H1 (cell line): ENCODE results near the gene ZDHHC22. TPM values are rescaled to one million over a fixed set of nuclear protein-coding genes. Genes with fewer than 3 reads are reported as not detected.

Source experiments
- CTCF ChIA-PET: fragments of 300-600 bp; sonication (Branson Sonifier 250); formaldehyde crosslinking; loops from one replicate; lab custom pipeline; 2021; ENCODE audit not compliant: partially characterized antibody; lab: Charles Lee
- POLR2A ChIA-PET: fragments of 300-600 bp; sonication (Branson Sonifier 250); formaldehyde crosslinking; loops from one replicate; lab custom pipeline; 2021; ENCODE audit warnings: inconsistent platforms; ENCODE audit not compliant: partially characterized antibody; lab: Charles Lee
- DNase-seq, 2 experiments: peaks; one replicate each; pipeline versions ENCODE4 v3.0.0 to v3.0.0-alpha.2; 2010 to 2022; ENCODE audit warnings: low spot score in 2 of 2, low read depth in 1 of 2, mixed read lengths in 1 of 2
- FAIRE-seq: peaks from 2 replicates; lab custom pipeline; 2011; peaks lifted over from hg19 to GRCh38; lab: Jason Lieb, UNC
- H2AFZ ChIP-seq: 2 replicates; pipeline ENCODE4 v1.8.1; 2012; ENCODE audit warnings: low read length, inconsistent platforms
- H2AK5ac ChIP-seq: 2 replicates; pipeline ENCODE4 v1.6.1; 2013; ENCODE audit warnings: low read depth, low read length
- H2BK120ac ChIP-seq: replicated peaks from 2 replicates; pipeline ENCODE3; 2013; ENCODE audit warnings: low read depth, low read length, inconsistent platforms
- H2BK12ac ChIP-seq: 2 replicates; pipeline ENCODE4 v1.6.1; 2013; ENCODE audit warnings: low read depth, low read length
- H2BK15ac ChIP-seq: 2 replicates; pipeline ENCODE4 v1.6.1; 2013; ENCODE audit warnings: low read length
- H2BK20ac ChIP-seq: 2 replicates; pipeline ENCODE4 v1.6.1; 2013; ENCODE audit warnings: low read length
- H2BK5ac ChIP-seq: 2 replicates; pipeline ENCODE4 v1.6.1; 2013; ENCODE audit warnings: low read depth, low read length
- H3K14ac ChIP-seq: 2 replicates; pipeline ENCODE4 v1.6.1; 2013; ENCODE audit warnings: inconsistent platforms; ENCODE audit not compliant: insufficient read length
- H3K18ac ChIP-seq: 2 replicates; pipeline ENCODE4 v1.6.1; 2013; ENCODE audit warnings: low read length; ENCODE audit errors: extremely low read depth
- H3K23ac ChIP-seq: 2 replicates; pipeline ENCODE4 v1.6.1; 2013; ENCODE audit warnings: inconsistent platforms; ENCODE audit not compliant: insufficient read length
- H3K23me2 ChIP-seq: 2 replicates; pipeline ENCODE4 v1.6.1; 2013; ENCODE audit warnings: low read depth, low read length
- H3K27ac ChIP-seq: 2 replicates; pipeline ENCODE4 v1.6.1; 2011; ENCODE audit warnings: low read depth, low read length, inconsistent platforms
- H3K27me3 ChIP-seq, 4 experiments: replicated peaks in 1 of 4; 1 replicate in 1 of 4; 2 replicates in 3 of 4; pipeline versions ENCODE4 v1.6.1 to v1.8.1; 2011 to 2013; ENCODE audit warnings: low read length in 3 of 4, mild to moderate bottlenecking in 3 of 4, inconsistent platforms in 2 of 4, mixed read lengths in 2 of 4, moderate library complexity in 1 of 4; ENCODE audit not compliant: control insufficient read depth in 3 of 4, insufficient read depth in 3 of 4; ENCODE audit errors: extremely low read depth in 1 of 4
- H3K36me3 ChIP-seq, 4 experiments: 2 replicates each; pipeline versions ENCODE4 v1.6.1 to v1.8.1; 2011 to 2013; ENCODE audit warnings: mild to moderate bottlenecking in 4 of 4, low read length in 3 of 4, moderate library complexity in 2 of 4, control low read depth in 1 of 4, inconsistent platforms in 1 of 4; ENCODE audit not compliant: insufficient read depth in 4 of 4, control insufficient read depth in 2 of 4
- H3K4ac ChIP-seq: replicated peaks from 2 replicates; pipeline ENCODE3; 2013; ENCODE audit warnings: low read length, low read depth, mixed read lengths, inconsistent platforms; ENCODE audit not compliant: insufficient read length
- H3K4me1 ChIP-seq, 4 experiments: replicated peaks in 1 of 4; 1 replicate in 1 of 4; 2 replicates in 3 of 4; pipeline versions ENCODE4 v1.6.1 to v1.8.1; 2011 to 2013; ENCODE audit warnings: low read length in 3 of 4, inconsistent platforms in 2 of 4, mixed read lengths in 1 of 4; ENCODE audit not compliant: insufficient read depth in 4 of 4, control insufficient read depth in 3 of 4
- H3K4me2 ChIP-seq, 2 experiments: 2 replicates each; pipeline versions ENCODE4 v1.6.1 to v1.8.1; 2011 to 2013; ENCODE audit warnings: low read depth in 2 of 2, low read length in 2 of 2, control low read depth in 1 of 2, inconsistent platforms in 1 of 2, mild to moderate bottlenecking in 1 of 2; ENCODE audit not compliant: insufficient read depth in 1 of 2
- H3K4me3 ChIP-seq, 4 experiments: fragments of 200-600, 300-600 bp in 1 of 4; sonication (generic), shearing (Covaris generic), sonication (Bioruptor Twin) in 1 of 4; 2 replicates each; pipeline versions ENCODE4 v1.5.1 to v1.8.1; 2011 to 2016; ENCODE audit warnings: low read length in 4 of 4, low read depth in 3 of 4, control low read depth in 2 of 4, inconsistent platforms in 2 of 4, mild to moderate bottlenecking in 2 of 4, mixed read lengths in 1 of 4, moderate library complexity in 1 of 4; ENCODE audit not compliant: insufficient read depth in 2 of 4; ENCODE audit errors: extremely low read depth in 1 of 4
- H3K56ac ChIP-seq: replicated peaks from 2 replicates; pipeline ENCODE3; 2013; ENCODE audit warnings: low read depth, mild to moderate bottlenecking, mixed read lengths, low read length, inconsistent platforms; ENCODE audit not compliant: insufficient read length
- H3K79me1 ChIP-seq: 2 replicates; pipeline ENCODE4 v1.6.1; 2013; ENCODE audit warnings: low read depth, low read length, control low read depth
- H3K79me2 ChIP-seq, 2 experiments: 2 replicates each; pipeline versions ENCODE4 v1.6.1 to v1.8.1; 2012 to 2013; ENCODE audit warnings: low read length in 2 of 2, mild to moderate bottlenecking in 2 of 2, inconsistent platforms in 1 of 2; ENCODE audit not compliant: insufficient read depth in 2 of 2, control insufficient read depth in 1 of 2
- H3K9ac ChIP-seq, 4 experiments: replicated peaks in 1 of 4; 1 replicate in 1 of 4; 2 replicates in 3 of 4; pipeline versions ENCODE4 v1.6.1 to v1.8.1; 2011 to 2013; ENCODE audit warnings: low read depth in 3 of 4, low read length in 3 of 4, control low read depth in 2 of 4, mild to moderate bottlenecking in 2 of 4, moderate library complexity in 2 of 4, inconsistent platforms in 1 of 4; ENCODE audit errors: extremely low read depth in 1 of 4
- H3K9me3 ChIP-seq, 2 experiments: 2 replicates each; pipeline versions ENCODE4 v1.6.1 to v1.8.1; 2012 to 2013; ENCODE audit warnings: mild to moderate bottlenecking in 2 of 2, moderate library complexity in 2 of 2, control low read depth in 1 of 2, inconsistent platforms in 1 of 2, low read depth in 1 of 2, low read length in 1 of 2, mixed read lengths in 1 of 2; ENCODE audit not compliant: insufficient read depth in 2 of 2
- H4K20me1 ChIP-seq, 2 experiments: replicated peaks in 1 of 2; 2 replicates each; pipeline versions ENCODE3 to v1.8.1; 2011 to 2013; ENCODE audit warnings: inconsistent platforms in 2 of 2, low read length in 2 of 2, mild to moderate bottlenecking in 1 of 2; ENCODE audit not compliant: insufficient read depth in 2 of 2, control insufficient read depth in 1 of 2
- H4K5ac ChIP-seq: 2 replicates; pipeline ENCODE4 v1.6.1; 2013; ENCODE audit warnings: low read length, low read depth, mixed read lengths, inconsistent platforms; ENCODE audit not compliant: insufficient read length
- H4K8ac ChIP-seq: 2 replicates; pipeline ENCODE4 v1.8.0; 2013; ENCODE audit warnings: mild to moderate bottlenecking, moderate library complexity, low read length, inconsistent platforms; ENCODE audit not compliant: insufficient read depth; ENCODE audit errors: extremely low read depth
- H4K91ac ChIP-seq: replicated peaks from 2 replicates; pipeline ENCODE3; 2013; ENCODE audit warnings: low read length, mixed read lengths, inconsistent platforms; ENCODE audit not compliant: insufficient read length
- ASH2L ChIP-seq: fragments of 200-600, 300-600 bp; sonication (generic); IDR thresholded peaks from one replicate; pipeline ENCODE4 v1.7.1; 2017; ENCODE audit warnings: low read length
- BACH1 ChIP-seq: IDR thresholded peaks from 2 replicates; pipeline ENCODE4 v1.6.1; 2012; ENCODE audit warnings: low read length, improper control_type of control experiment
- CHD2 ChIP-seq: IDR thresholded peaks from 2 replicates; pipeline ENCODE4 v1.6.1; 2012; ENCODE audit warnings: low read length, improper control_type of control experiment
- GTF2F1 ChIP-seq: IDR thresholded peaks from 2 replicates; pipeline ENCODE4 v1.6.1; 2012; ENCODE audit warnings: low read depth, low read length, improper control_type of control experiment, borderline replicate concordance
- PHF8 ChIP-seq: fragments of 200-600 bp; sonication (generic); conservative IDR thresholded peaks from 2 replicates; pipeline ENCODE4 v1.7.1; 2012; ENCODE audit warnings: low read depth, mild to moderate bottlenecking, inconsistent platforms, low read length, moderate library complexity
- POLR2A ChIP-seq, 2 experiments: IDR thresholded peaks; 1 replicate in 1 of 2; 2 replicates in 1 of 2; pipeline ENCODE4 v1.6.1; 2011; ENCODE audit warnings: low read depth in 2 of 2, low read length in 2 of 2, mild to moderate bottlenecking in 2 of 2; ENCODE audit errors: control extremely low read depth in 1 of 2
- RBBP5 ChIP-seq: IDR thresholded peaks from 2 replicates; pipeline ENCODE4 v1.7.1; 2012; ENCODE audit warnings: low read depth, mild to moderate bottlenecking, inconsistent platforms, low read length, moderate library complexity, borderline replicate concordance
- TAF7 ChIP-seq: optimal IDR thresholded peaks from 2 replicates; pipeline ENCODE3; 2011; ENCODE audit warnings: low read depth, mild to moderate bottlenecking, inconsistent platforms, low read length, moderate library complexity, borderline replicate concordance
- WGBS, 2 experiments: shearing (Covaris generic) in 1 of 2; methylation state at CpG; one replicate each; pipeline versions ENCODE4 v1.1.6 to v1.1.7; 2013 to 2015; ENCODE audit warnings: low lambda C conversion rate in 2 of 2, mixed read lengths in 2 of 2, inconsistent platforms in 1 of 2, low coverage in 1 of 2, missing lambda C conversion rate in 1 of 2; ENCODE audit not compliant: insufficient replicate concordance in 2 of 2, insufficient coverage in 1 of 2, insufficient read length in 1 of 2; ENCODE audit errors: extremely low coverage in 1 of 2, missing lambda C conversion rate in 1 of 2; 5-methylcytosine and 5-hydroxymethylcytosine counted together
- polyA plus RNA-seq, 7 experiments: library from polyadenylated mRNA; depleted of rRNA in 3 of 7; stranded (reverse) in 5 of 7; unstranded in 2 of 7; fragments of >200 nt in 5 of 7; fragments of 200-250 nt in 2 of 7; gene quantifications; 1 replicate in 5 of 7; 2 replicates in 1 of 7; 4 replicates in 1 of 7; pipeline versions ENCODE4 v1.2.1 to v1.2.3, GENCODE V29; 2011 to 2013; ENCODE audit warnings: missing spikeins in 2 of 7, mixed read lengths in 2 of 7
- total RNA-seq: library from RNA; stranded (reverse); fragmentation: NEBNext Ultra II Directional; extraction: Animal tissue kit (Norgen Biotek cat#: 25700); gene quantifications from 2 replicates; pipeline ENCODE4 v1.2.1, GENCODE V29; 2021

The ZDHHC22 gene
- total and polyA plus RNA-seq, 2 of the 8 experiments (the other 6 are each of a cell fraction or from before 2014, with no cell fraction given): 23.8 to 55.2 TPM

DNA sequence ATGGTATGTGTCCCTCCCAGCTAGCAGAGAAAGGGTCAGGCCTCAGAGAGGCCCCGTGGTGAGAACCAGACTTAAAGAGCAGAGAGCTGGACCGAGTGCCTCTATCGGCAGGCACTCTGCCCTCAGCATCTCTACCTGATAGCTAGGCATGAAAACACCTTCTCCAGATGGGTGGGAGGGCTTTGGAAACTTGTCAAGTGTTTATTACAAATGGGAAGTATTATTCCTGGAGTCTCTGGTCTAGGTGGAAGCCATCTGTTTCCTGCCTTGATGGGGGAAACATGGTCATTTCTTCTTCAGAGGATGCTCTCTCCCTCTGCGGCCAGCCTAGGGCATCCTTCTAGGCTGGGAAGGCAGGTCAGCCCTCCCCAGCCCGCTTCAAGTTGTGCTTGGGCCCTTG lies 42.3 kb upstream of the ZDHHC22 start:
- Histone ChIP-seq H2BK120ac (no peak overlapping the region), H2AFZ (no peak overlapping the region), H2BK12ac (no peak overlapping the region), H3K23ac (no peak overlapping the region), H2BK5ac (no peak overlapping the region), H2BK20ac (no peak overlapping the region), H3K27ac (no peak overlapping the region), H3K9me3 (no peaks in the 10 kb centered on the region), H4K8ac (no peak overlapping the region), H3K14ac (no peak overlapping the region), H2BK15ac (no peak overlapping the region), H2AK5ac (no peak overlapping the region), H4K5ac (no peak overlapping the region), H3K56ac (no peak overlapping the region), H3K4me2 (no peak overlapping the region), H3K4ac (no peak overlapping the region), H3K27me3 (peaks cover 0 to 3% (median 1%) of the 10 kb centered on the region in 4 experiments; a peak in 3 of 7 replicates), H4K20me1 (no peaks in the 10 kb centered on the region), H3K36me3 (no peaks in the 10 kb centered on the region), H3K23me2 (peaks cover 6% of the 10 kb centered on the region; the same call in 1 of the 2 replicates), H3K4me3 (no peak overlapping the region), H4K91ac (no peak overlapping the region), H3K4me1 (peaks cover 3 to 14% (median 10%) of the 10 kb centered on the region in 4 experiments), H3K79me2 (no peaks in the 10 kb centered on the region), H3K9ac (no peak overlapping the region), H3K79me1 (no peaks in the 10 kb centered on the region; the same call in 1 of the 2 replicates), H3K18ac (no peak overlapping the region)
- FAIRE-seq (no peak), DNase-seq (no peak)
- WGBS, 2 experiments: 83% methylated on average over 5 of the region's 5 CpGs; no CpG with 5 or more reads in 1 of the 2 experiments
- POLR2A ChIA-PET: interaction anchor here (0.7 to 1.6 kb wide), 3 partner anchors 9 to 42 kb away, joined by 3 to 5 read pairs (median 4); no protein-coding TSS in a partner anchor
- no peak for TF ChIP-seq TAF7
- no peak for TF ChIP-seq GTF2F1
- TF ChIP-seq ASH2L: no peak
- no peak for TF ChIP-seq CHD2
- no peak for TF ChIP-seq POLR2A (IDR thresholded peaks at IDR 0.05; ENCODE audit: control extremely low read depth in 1 of 2, low read depth in 2 of 2, low read length in 2 of 2)
- TF ChIP-seq BACH1: no peak
- TF ChIP-seq RBBP5: no peak
- TF ChIP-seq PHF8: no peak
- CTCF ChIA-PET: interaction anchor here (0.6 to 13.7 kb wide), 15 partner anchors 11 to 275 kb away, joined by 3 to 178 read pairs (median 4); partner anchors contain the start of gene ZDHHC22
